T-helper 9 cell (primary cell): ENCODE measurements around the gene PIAS2.
"Not testable (repeated sequence)": the region's sequence is repeated elsewhere in the genome, so short reads cannot be mapped to it uniquely, and the experiment has no call there.

Source experiments
- DNase-seq: peaks from one replicate; pipeline ENCODE4 v3.0.0-alpha.2; 2020

PIAS2 gene

GRCh38 chr18:46830633-46831032, 86.7 kb downstream of the PIAS2 start:
- DNase-seq: no peak

GRCh38 chr18:46829947-46830346, 87.4 kb downstream of the PIAS2 start:
- DNase-seq: no peak

- DNase-seq: no peak
Measured at GRCh38 chr18:46829531-46829930, 87.8 kb downstream of the PIAS2 start.

- no peak for DNase-seq
Measured at GRCh38 chr18:46821856-46822711, 95.2 kb downstream of the PIAS2 start.

- no peak for DNase-seq
Measured at GRCh38 chr18:46820863-46821262, 96.4 kb downstream of the PIAS2 start.

- DNase-seq: no peak
Measured at GRCh38 chr18:46815661-46816060, 101.6 kb downstream of the PIAS2 start.

GRCh38 chr18:46814399-46814798, 102.9 kb downstream of the PIAS2 start:
- no peak for DNase-seq

- DNase-seq: no peak
Measured at GRCh38 chr18:46812311-46812710, 105.0 kb downstream of the PIAS2 start.

GRCh38 chr18:46810481-46811000, 106.8 kb downstream of the PIAS2 start:
- DNase-seq: no peak

GRCh38 chr18:46809145-46809544, 108.2 kb downstream of the PIAS2 start:
- DNase-seq: no peak

GRCh38 chr18:46795945-46796344, 121.4 kb downstream of the PIAS2 start:
- not testable (repeated sequence) for DNase-seq

- DNase-seq: no peak
Measured at GRCh38 chr18:46794607-46795006, 122.7 kb downstream of the PIAS2 start.

- no peak for DNase-seq
Measured at GRCh38 chr18:46793565-46793964, 123.7 kb downstream of the PIAS2 start.

- no peak for DNase-seq
Measured at GRCh38 chr18:46789088-46789487, 128.2 kb downstream of the PIAS2 start.

- DNase-seq: no peak
Measured at GRCh38 chr18:46787674-46788073, 129.6 kb downstream of the PIAS2 start.

- no peak for DNase-seq
Measured at GRCh38 chr18:46772357-46772756, 144.9 kb downstream of the PIAS2 start.

GRCh38 chr18:46771141-46771540, 146.2 kb downstream of the PIAS2 start:
- DNase-seq: no peak

GRCh38 chr18:46770708-46771107, 146.6 kb downstream of the PIAS2 start:
- no peak for DNase-seq

- no peak for DNase-seq
Measured at GRCh38 chr18:46768166-46768921, 149.0 kb downstream of the PIAS2 start.

- no peak for DNase-seq
Measured at GRCh38 chr18:46767217-46767616, 150.1 kb downstream of the PIAS2 start.

- no peak for DNase-seq
Measured at GRCh38 chr18:46764586-46764985, 152.7 kb downstream of the PIAS2 start.

- DNase-seq: no peak
Measured at GRCh38 chr18:46761059-46761769, 156.1 kb downstream of the PIAS2 start.

GRCh38 chr18:46759890-46760289, 157.4 kb downstream of the PIAS2 start:
- DNase-seq: no peak
